AG10803 (cell line): Measurements from ENCODE around the gene PPARA.

Experiments
- DNase-seq: peaks from one replicate; pipeline ENCODE4 v3.0.0; 2010; ENCODE audit warnings: low read depth
- H3K4me3 ChIP-seq: 2 replicates; pipeline ENCODE4 v1.5.1; 2011; ENCODE audit warnings: mild to moderate bottlenecking, low read length, control low read depth
- TF ChIP-seq, protein P1 (sequence below): conservative IDR thresholded peaks from 2 replicates; pipeline ENCODE4 v1.5.1; 2011; ENCODE audit warnings: mild to moderate bottlenecking, low read length, control low read depth, inconsistent platforms

The PPARA gene

DNA sequence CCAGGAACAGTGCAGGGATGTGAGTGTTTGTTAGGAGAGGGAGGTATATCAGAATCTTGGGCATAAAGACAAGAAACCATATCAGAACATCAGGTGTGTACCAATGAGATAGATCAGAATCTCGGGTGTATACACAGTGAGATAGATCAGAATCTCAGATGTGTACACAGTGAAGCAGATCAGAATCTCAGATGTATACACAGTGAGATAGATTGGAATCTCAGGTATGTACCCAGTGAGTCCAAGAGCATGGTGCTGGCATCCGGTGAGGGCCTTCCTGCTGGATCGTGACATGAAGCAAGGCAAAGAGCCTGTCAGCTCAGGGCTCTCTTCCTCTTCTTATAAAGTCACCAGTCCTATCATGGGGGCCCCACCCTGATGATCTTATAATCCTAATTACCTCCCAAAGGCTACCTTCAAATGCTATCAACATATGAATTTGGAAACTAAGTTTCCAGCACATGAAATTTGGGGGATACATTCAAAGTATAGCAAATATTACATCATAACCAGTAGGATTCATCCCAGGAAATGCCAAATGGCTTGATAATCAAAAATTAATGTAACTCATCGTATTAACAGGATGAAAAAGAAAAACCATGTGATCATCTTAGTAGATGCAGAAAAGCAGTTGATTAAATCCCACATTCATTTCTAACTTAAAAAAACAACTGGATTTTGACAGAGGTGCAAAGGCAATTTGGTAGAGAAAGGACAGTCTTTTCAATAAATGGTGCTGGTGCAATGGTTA, 28.6 kb downstream of the PPARA start:
- no peak for DNase-seq
- no peak overlapping the region for H3K4me3 ChIP-seq
- TF ChIP-seq, protein P1, sequence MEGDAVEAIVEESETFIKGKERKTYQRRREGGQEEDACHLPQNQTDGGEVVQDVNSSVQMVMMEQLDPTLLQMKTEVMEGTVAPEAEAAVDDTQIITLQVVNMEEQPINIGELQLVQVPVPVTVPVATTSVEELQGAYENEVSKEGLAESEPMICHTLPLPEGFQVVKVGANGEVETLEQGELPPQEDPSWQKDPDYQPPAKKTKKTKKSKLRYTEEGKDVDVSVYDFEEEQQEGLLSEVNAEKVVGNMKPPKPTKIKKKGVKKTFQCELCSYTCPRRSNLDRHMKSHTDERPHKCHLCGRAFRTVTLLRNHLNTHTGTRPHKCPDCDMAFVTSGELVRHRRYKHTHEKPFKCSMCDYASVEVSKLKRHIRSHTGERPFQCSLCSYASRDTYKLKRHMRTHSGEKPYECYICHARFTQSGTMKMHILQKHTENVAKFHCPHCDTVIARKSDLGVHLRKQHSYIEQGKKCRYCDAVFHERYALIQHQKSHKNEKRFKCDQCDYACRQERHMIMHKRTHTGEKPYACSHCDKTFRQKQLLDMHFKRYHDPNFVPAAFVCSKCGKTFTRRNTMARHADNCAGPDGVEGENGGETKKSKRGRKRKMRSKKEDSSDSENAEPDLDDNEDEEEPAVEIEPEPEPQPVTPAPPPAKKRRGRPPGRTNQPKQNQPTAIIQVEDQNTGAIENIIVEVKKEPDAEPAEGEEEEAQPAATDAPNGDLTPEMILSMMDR = no peak

DNA sequence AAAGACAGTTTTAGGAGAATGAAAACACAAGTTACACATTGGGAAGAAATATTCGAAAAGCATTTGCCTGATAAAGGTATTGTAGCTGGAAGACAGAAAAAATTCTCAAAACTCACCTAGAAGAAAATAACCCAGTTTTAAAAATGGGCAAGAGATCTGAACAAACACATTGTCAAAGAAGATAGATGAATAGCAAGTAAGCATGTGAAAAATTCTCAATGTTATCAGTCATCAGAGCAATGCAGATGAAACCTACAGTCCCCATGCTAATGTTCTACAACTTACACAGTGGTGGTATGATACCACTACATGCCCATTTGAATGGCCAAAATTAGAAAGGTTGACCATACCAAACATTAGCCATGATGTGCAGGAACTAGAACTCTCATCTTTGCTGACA, 29.4 kb downstream of the PPARA start:
- DNase-seq = no peak
- TF ChIP-seq, protein P1 = no peak

DNA sequence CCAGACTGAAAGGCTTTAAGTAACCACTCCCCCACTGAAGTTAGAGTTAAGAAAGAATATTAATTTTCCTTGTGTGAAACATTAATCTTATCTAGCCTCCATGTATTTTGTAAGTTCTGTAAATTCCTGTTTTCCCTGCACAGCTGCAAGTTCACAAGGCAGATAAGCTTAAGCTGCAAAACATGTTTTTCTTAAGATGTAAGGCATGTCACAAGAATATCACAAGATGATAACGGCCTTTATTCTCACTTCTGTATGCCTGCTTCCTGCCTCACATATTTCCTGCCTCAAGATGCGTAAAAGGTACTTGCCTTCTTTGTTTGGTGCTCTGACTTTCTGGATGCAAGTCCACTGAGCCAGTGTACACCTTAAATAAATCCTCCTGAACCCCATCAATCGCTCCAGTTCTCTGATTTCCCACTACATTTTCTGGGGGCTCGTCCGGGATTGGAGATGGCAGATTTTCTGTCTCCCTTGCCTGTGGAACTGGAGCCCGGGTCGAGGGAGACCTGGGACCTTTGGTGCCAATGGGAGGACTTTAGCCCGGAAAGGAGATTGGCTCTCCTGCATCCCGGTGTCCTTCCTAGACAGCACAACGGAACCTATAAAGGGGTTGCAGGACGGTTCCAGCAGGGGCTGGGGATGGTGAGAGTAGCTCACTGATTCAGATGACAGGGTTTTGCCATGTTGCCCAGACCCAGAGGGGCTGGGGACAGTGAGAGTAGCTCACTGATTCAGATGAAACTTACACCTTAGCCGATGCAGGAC, 30.2 kb downstream of the PPARA start:
- TF ChIP-seq, protein P1 = no peak
- no peak for DNase-seq
- no peak overlapping the region for H3K4me3 ChIP-seq

More for the DNA sequence above, 29.4 kb downstream of the PPARA start:
- no peak overlapping the region for H3K4me3 ChIP-seq

DNA sequence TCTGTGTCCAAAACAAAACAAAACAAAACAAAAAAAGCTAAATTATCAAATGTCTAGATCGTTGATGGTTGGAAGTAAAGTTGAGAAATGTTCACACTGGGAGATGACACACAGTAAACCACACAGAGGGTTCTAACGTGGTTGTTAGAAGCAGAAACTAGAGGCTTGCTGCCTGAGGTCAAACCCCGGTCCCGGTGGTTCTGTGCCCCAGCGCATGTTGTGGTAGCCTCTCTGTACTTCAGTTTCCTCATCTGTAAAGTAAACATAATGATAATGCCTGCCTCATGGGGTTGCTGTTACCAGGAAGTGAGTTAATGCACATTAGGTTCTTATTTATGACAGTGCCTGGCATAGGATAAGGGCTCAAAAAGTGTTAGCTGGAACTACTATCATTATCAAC, 33.4 kb downstream of the PPARA start:
- TF ChIP-seq, protein P1 = no peak
- H3K4me3 ChIP-seq = no peak overlapping the region
- DNase-seq = no peak

DNA sequence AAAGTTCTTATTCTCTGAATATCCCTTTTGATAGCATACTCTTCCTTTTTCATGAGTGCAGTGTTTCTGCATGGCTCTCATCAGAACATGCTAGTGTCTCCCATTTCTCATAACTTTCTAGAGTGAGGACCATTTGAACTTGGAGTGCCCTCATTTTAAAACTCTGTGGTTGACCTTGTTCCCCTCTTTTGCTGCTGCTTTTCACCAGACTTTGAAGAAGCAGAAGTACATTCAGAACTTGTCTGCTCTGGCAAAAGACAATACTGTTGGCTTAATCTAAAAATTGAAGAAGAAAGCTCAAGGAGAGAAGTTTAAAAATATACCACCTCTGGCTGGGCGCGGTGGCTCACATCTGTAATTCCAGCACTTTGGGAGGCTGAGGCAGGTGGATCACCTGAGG, 35.0 kb downstream of the PPARA start:
- H3K4me3 ChIP-seq = no peak overlapping the region
- DNase-seq = no peak
- TF ChIP-seq, protein P1 = no peak

DNA sequence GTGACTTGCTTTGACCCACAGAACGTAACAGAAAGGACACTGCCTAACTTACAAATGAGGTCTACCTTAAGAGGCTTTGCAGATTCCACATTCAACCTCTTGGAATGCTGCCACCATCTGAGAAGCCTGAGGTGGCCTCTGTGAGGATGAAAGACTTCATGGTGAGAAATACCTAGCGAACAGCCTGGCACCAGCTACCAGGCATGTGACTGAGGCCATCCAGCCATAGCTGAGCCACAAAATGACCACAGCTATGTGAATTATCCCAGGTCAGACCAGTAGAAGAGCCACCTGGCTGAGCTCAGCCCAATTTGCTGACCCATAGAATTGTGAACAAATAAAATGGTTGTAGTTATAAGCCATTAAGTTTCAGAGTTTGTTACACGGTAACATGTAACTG, 37.5 kb downstream of the PPARA start:
- no peak for DNase-seq

More for the DNA sequence above, 37.5 kb downstream of the PPARA start:
- TF ChIP-seq, protein P1 = no peak
- H3K4me3 ChIP-seq = no peak overlapping the region
